Stimulated activated CD4-positive, alpha-beta T cell treated with anti-CD3 and anti-CD28 coated beads, Interleukin-1b, Interleukin-23, amount 100 ng/mL, for 48 hours (primary cell): Measurements from ENCODE around the gene CARHSP1.
"Not testable (repeated sequence)": the region's sequence is repeated elsewhere in the genome, so short reads cannot be mapped to it uniquely, and the experiment has no call there.

Source experiments
- DNase-seq: peaks from one replicate; pipeline ENCODE4 v3.0.0-alpha.2; 2020

Gene CARHSP1

DNA sequence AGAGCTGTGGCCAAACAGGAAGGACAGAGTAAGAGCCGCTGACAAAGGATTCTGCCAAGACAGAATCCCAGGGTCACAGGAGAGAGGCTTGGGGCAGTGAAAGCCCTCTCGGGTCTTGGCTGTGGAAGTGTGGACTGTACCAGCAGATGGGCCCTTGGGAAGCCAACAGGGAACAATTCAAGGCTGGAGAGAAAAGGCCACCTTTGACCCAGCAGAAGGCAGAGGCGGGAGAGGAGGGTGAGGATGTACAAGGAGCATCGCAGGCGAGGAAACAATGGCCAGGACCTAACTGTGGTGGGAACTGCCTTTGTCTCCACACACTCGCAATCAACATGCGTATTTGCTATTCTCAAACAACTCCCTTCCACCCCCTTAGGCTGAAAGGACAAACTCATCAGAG is 15.7 kb downstream of the CARHSP1 start:
- no peak for DNase-seq

DNA sequence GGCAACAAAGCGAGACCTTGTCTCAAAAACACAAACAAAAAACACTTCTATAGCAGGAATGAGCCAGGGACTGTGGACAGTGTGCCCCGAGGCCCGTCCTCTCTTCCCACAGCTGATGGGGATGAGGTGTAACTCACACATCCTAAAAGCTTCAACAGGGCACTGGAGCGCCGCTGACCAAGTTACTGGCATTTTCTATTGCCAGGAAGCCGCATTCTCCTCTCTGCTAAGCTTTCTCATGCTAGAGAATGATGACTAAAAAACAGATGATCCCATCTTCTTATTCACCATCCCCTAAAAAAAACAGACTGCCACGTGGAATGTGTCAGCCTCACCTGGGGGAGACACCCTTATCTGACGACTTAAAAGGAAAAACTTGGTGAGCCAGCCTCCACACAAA is 16.3 kb downstream of the CARHSP1 start:
- DNase-seq: no peak

DNA sequence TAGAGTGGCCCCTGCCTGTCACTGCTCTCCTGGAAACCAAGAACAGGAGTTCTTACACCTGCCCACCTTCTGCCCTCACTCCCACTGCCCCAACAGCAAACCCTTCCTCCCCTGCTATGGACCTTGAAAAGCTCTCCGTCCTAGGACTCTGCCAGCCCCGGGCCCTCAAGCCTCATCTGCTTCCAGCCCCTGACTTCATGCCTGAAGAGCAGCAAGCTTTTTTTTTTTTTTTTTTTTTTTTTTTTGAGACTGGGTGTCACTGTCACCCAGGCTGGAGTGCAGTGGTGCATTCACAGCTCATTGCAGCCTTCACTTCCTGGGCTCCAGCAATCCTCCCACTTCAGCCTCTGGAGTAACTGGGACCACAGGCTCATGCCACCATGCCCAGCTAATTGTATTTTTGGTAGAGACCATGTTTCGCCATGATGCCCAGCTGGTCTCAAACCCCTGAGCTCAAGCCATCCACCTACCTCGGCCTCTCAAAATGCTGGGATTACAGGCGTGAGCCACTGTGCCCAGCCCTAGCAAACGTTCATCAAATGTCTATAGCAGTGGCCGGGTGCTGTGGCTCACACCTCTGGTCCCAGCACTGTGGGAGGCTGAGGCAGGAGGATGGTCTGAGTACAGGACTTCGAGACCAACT is 16.9 kb downstream of the CARHSP1 start:
- no peak for DNase-seq

DNA sequence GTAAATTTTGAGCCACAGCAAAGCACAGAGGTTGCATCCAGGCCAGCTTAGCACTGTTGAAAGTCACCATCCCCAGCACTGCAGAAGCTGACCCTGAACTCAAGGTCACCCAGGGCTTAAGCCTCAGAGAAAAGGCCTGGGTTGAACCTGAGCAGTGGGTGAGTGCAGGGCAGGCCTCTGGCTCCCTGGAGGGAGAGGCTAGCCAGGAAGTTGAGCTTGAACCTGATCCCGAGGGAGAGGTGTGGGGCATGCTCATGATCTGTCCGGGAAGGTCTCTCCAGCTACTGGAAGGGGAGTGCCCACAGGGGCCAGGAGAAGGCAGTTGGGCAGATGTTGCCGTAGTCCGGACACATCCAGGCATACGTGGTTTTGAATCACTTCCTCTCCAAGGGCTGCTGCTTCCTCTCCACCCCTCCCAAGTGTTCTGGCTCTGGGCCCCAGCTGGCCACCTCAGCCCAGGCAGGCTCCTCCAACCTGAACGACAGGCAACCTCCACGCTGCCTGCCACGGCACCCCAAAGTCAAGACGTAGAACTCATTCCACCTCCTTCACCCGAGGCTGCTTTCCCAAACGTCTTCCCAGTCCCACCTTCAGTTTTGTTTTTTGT is 18.4 kb downstream of the CARHSP1 start:
- no peak for DNase-seq

DNA sequence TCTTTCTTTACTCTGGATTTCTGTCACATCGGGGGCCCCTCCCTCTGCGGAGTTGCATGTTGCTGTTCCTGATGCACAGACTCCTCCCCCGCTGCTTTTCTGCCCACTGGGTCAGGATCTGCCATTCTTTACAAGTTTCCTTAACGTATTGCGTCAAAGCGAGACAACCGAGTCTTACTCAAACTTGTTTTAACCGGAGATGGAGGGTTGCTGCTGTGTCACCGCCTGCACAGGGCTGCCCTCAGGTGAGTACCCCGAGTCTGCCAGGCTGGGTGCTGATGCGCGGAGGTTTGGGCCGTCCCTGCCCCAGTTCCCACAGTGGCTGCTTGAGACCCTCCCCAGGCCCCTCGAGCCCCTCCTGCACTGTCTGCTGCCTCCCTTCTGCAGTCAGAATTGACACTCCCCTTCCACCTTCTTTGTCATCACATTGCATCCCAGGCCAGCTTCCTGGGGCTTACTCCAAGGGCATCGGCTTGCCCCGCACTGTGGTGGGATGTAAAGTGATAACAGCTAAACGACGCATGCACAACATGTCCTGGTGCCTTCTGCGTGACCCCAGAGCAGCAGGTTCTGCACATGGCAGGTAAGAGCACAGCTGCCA is 19.3 kb downstream of the CARHSP1 start:
- no peak for DNase-seq

DNA sequence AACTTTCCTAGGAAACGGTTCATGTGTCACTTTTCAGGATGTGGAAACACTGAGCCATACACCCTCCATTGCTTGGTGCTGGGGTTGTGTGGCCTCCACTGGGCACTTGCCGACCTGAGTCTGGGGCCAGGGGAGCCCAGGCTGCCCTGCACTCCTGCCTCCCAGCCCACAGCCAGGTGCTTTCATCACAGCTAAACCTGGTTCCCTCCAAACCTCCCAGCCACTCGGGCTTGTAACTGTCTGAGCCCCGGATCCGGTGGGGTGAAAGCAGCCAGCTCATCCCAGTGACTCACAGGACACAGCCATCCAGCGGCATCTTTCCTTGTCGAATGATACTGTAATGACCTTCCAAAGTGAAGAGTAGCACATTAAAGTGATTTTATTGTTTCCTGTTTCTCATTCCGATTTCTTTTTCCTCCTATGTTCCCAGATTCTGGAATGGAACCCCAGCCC is 19.8 kb downstream of the CARHSP1 start:
- DNase-seq: no peak

DNA sequence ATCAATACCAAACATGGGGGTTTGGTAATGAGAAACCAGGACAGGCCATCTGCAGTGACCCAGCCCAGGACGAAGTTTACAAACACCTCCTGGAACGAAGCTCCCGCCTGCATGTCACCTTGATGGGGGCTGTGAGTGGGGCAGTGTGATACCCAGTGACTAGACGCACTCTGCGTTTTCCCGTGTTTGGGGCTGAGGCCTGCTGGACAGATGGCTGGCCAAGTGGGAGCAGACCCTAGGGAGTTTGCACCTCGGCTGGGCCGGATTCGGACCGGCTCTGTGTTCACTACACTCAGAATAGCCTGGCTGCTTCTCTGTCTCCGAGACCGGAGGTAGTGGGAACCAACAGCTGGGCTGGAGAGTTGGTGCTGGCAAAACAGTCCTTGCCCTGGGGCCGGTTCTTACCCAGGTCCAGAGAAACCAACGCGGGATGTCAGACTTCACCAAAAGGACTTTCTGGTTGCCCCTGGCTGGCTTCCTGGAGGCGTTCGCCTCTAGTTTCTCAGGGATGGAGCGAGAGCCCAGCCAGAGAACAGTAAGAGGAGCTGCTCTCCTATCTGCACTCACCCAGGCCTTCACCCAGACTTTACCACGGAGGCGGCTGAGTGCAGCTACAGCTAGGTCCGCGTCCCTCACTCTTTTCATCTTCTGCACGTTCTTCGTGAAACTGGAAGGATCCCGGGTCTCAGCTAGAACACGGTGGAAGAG is 20.4 kb downstream of the CARHSP1 start:
- no peak for DNase-seq

DNA sequence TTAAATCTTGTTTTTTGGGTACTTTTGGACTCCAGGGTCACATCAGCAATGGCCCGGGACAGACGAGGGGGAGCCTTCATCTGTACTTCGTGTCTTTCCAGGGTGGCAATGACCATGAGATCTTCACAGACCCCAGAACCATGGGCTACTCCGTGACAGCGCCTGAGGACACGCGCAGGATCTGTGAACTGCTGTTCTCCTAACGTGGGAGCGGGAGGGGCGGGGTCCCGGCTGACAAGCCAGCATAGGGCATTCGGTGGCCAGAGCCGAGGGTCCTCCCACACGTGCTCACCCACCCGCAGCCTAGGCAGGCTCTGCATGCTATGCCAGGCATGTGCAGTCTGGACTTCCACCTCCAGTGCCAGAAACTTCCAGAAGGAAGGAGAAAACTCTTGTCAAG is 21.2 kb downstream of the CARHSP1 start:
- no peak for DNase-seq

DNA sequence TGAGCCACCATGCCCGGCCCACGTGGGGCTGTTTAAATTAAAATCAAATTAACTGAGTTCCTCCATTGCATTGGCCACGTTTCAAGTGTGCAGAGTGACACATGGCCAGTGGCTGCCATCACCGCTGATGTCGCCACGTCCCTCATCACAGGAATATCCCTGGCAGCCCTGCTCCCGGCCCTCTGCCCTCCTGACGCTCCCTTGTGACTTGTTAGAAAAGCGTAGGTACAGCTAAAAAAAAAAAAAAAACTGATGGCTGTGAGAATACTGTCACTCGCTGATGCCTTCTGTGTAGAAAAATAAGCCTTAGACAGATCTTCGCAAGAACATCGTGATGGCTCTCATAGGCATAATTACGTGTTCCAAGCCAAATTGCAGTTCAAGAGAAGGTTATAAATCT is 21.7 kb downstream of the CARHSP1 start:
- no peak for DNase-seq

DNA sequence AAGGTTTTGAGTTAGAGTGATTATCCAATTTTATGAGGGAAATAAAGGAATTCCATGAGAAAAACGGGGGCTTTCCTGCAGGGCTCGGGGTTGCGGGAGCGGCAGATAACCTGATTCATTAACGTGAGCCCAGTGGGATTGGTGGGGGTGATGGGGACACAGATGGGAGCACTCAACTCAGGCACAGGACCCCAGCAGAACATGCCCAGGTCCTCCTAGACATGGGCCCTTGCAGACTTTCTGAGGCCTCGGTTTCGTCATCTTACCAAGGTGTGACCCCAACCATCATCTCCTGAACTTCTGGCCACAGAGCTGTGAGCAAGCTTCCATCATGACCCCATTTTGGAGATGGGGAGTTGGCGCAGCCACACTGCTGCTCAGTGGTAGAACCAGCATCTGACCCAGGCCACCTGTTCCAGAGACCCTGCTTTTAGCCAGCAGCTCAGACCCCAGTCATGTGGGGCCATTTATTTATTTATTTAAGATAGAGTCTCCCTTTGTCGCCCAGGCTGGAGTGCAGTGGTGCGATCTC is 22.3 kb downstream of the CARHSP1 start:
- DNase-seq: no peak

DNA sequence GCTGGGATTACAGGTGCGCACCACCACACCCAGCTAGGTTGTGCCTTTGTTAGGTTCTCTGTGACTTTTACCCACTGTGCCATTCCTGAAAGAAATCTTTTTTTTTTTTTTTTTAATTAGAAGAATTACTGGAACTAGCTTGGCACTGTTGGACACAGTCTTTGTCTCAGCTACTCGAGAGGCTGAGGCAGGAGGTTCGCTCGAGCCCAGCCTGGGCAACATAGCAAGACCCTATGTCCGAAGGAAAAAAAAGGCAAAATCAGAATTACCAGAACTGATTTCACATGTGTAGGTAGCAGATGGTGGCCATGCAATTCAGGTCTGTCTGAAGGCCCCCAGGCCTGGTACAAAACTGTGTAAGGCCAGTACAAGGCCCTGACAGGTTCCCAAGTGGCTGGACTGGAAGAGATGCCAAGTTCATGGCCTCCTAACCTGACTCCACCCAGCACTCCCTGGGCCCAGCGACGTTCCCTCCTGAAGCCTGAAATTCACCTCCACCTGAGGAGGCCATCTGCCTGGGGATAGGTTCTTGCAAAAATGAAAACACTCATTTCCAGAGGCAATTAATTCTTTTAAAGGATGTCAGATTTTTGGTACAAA is 23.0 kb downstream of the CARHSP1 start:
- no peak for DNase-seq

DNA sequence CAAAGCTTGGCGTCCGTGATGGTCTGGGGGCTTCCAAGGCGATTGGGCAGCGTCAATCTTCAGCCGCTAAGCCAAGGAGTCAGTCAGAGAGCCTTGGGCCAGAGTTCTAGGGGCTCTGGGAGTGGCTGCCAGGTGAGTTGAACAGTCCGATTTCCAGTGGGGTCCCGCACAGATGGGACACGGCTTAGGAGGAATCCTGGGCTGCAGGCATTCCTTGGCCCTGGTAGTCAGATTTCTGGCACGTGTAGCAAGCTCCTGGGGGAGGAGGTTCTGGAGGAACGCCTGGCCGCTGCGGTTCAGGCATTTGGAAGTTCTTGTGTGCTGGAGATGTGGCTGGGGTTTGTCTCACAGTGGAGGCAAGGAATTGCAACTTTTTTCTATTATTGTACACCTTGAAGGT is 25.5 kb downstream of the CARHSP1 start:
- DNase-seq: not testable (repeated sequence)

DNA sequence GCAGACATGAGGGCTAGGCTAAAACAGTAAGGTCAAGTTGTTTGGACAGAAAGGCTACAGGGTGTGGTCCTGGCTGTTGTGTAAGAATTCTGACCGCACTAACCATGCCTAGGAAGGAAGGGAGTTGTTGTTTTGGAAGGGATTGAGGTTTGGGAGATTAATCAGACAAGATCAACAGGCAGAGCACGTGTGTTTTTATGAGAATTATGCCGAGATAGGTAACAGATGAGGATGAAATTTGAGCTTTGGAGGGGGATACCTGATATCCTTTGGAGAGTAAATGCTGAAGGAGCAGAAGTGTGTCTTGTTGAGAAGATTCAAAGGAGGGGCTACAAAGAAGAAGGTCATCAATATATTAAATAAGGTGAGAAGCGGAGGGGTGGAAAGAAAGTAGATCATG is 26.8 kb downstream of the CARHSP1 start:
- not testable (repeated sequence) for DNase-seq

DNA sequence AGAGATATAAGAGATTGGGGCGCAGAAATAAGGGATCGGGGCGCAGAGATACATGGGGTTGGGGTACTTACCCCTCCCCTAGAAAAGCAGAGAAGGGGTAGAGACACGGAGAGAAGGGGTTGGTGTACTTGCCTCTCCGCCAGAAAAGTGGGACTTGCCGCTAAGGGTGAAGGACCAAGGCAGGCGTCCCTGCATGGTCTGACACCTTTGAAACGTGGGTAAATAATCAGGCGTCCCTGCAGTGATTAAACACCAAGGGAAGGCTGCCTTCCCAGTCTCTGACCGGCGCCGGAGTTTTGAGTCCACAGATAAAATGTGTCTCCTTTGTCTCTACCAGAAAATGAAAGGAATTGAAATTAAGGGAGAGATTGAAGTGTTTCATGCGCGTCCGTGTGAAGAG is 31.2 kb downstream of the CARHSP1 start:
- DNase-seq: not testable (repeated sequence)

DNA sequence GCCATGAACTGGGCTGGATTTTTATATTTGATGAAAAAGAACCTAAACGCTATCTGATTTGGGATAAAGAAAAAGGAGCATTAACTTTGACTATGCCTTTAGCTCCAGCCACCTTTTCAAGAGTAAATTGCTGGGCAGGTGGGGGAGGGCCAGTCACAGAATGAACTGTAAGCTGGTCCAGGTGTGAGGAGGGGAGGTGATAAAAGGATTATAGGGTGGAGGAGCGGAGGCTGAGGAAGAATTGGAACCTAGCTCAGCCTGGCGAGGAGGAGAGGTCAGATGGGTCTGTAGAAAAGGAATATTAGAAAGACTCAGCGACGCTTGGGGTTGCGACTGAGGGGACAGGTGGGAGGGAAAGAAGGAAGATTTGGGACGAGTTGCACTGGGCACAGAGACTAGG is 32.0 kb downstream of the CARHSP1 start:
- DNase-seq: not testable (repeated sequence)

DNA sequence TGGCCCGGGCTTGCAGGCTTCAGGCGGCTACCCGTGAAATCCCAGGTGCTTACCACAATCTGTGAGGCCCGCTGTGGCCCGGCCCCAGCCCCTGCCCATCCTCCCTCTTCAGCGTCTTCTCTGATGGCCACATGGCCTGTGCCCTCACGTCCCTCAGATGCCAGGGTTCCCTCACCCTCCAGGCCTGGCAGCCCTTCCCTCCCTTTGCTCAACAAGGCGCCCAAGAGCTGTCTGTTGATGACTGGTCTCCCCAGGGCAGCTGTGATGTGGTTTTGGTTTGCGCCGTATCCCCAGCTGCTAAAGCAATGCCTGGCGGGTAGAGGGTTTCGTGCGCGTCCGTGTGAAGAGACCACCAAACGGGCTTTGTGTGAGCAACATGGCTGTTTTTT is 36.1 kb downstream of the CARHSP1 start:
- DNase-seq: no peak

DNA sequence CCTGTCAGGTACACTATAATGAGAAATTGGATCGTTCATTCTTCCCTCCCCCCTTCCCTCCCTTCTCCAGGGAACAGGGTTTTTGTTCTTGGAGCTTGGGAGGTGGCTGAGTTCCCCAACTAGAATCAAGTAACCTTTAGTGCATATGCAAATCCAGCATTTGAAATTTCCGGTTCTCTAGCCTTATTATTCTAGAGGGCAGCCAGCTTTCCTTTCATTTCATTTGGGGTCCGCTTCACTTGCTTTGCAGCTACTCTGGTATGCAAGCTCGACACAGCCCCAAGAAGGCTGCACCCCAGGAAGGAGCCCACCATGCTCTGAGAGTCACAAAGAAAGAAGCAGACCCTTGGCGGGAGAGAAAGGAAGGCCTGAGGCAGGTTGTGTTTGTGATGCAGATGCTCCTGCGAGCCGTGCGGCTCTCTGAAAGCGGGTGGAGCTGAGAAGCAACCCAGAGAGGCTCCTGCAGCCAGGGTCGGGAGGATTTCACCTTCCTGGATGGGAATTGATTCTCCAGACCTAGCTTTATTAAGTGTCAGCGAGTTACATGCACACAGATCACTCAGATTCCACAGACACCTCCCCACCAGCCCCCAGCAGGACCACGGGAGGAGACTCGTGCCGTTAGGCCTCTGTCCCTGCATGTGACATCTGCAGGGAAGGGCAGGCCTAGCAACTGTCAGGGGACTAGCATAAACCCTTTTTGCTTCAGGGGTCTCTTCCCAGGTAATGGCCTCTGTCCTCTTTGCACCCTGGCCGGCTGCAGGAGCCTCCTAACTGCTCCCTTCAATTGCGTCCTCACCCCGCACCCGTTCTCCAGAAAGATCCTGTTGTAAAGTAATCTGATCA is 36.7 kb downstream of the CARHSP1 start:
- no peak for DNase-seq

DNA sequence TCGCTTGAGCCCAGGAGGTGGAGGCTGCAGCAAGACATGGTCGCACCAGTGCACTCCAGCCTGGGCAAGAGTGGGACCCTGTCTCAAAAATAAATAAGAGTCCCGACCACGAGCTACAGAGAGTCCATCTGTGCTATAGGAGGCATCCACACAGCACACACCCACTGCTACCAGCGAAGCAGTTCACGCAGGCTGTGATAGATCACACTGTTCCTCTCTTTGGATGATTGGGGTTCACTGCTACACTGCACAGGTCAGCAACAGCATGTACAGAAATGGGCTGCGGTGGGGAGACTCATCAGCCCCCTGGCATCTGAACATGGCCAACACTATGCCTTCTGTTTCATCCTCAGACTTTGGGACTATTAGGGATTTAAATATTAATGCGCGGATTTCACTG is 37.4 kb downstream of the CARHSP1 start:
- no peak for DNase-seq

DNA sequence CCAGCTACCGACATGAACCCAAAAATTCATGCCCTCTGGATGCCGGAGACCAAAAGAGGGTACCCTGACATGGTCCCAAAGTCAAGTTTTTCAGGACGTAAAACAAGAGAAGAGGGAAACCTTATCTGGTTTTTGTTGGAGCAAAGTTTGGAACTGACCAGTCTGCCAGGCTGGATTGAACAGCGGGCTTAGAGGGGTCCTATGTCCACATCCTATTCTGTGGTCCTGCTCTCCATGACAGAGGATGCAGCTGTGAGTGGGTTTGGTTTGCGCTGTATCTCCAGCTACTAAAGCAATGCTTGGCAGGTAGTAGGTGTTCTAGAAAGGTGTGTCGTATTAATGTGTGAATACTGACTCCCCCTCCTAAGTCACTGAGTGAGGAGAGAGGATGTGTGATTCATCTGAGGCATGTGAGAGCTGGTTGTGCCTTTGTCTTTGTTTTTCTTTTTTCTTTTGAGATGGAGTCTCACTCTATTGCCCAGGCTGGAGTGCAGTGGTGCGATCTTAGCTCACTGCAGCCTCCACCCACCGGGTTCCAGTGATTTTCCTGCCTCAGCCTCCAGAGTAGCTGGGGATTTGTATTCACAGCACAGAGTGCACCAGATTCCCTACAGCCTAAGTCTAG is 40.2 kb downstream of the CARHSP1 start:
- no peak for DNase-seq

DNA sequence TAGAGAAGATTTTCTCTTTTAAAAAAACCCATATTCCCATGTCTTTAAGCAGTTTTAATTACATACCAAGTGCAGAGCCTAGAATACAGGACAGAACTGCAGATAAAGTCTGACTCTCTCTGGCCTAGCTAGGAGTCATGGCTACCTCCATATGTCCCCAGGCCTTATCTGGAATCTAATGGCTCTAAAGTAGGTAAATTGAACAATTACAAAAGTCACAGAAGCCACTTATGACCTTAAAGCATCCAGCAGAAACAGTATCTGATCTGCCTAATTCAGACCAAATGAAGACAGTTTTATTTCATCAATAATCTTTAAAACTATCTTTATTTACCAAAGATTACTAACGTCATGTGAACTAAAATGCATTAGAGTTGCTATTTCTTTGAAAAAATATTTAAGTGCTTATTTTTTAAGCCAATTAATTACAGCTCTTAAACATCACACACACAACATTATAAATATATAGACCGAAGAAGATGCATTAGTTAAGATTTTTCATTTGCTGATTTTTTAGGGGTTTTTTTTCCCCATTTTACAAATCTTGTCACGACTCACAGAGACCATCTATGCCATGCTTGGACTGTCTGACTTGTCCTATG is 42.4 kb downstream of the CARHSP1 start:
- no peak for DNase-seq

DNA sequence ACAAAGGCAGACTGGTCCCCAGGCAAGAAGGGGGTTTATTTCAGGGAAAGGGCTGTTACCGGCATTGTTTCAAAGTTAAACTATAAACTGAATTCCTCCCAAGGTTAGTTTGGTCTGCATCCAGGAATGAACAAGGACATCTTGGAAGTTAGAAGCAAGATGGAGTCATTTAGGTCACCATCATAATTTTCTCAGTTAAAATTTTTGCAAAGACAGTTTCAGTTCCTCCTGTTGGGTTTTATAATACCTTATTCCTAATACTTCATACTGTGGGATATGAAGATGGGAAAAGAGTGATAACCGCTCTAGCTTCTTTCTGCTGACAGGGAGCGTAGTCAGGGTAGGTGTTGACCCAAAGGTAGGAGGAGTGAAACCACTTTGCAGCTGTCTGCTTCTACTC is 46.4 kb downstream of the CARHSP1 start:
- no peak for DNase-seq
